Measurements from ENCODE around the gene FZD1.

The FZD1 gene

GRCh38 chr7:91302794-91303193 is 38.6 kb downstream of the FZD1 start:
- TF ChIP-seq CTCF (IDR thresholded peaks at IDR 0.05): no peak

DNA sequence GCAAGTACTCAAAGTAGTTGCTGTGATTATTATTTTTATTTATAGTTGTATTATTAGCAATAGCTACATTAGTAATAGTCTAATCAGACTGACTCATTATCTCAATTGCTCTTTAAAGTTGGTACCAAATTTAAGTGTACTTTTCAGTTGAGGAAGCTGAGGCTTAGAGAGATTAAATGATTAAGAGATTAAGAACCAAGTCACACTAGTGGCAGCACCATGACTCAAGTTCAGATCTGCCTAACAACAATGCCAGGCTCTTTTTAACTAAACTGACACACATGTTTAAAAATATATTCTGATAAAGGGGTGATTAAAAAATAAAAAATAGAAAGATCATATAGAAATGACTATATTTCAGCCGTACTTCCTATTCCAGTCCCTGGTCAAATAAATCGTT is 42.0 kb downstream of the FZD1 start:
- no peak for TF ChIP-seq CTCF (IDR thresholded peaks at IDR 0.05)

GRCh38 chr7:91307467-91307866 is 43.2 kb downstream of the FZD1 start:
- TF ChIP-seq CTCF (IDR thresholded peaks at IDR 0.05): no peak

GRCh38 chr7:91310830-91311460 is 46.7 kb downstream of the FZD1 start:
- TF ChIP-seq CTCF (IDR thresholded peaks at IDR 0.05): no peak

- no peak for TF ChIP-seq CTCF (IDR thresholded peaks at IDR 0.05)
Observed at GRCh38 chr7:91311839-91312238, 47.6 kb downstream of the FZD1 start.

DNA sequence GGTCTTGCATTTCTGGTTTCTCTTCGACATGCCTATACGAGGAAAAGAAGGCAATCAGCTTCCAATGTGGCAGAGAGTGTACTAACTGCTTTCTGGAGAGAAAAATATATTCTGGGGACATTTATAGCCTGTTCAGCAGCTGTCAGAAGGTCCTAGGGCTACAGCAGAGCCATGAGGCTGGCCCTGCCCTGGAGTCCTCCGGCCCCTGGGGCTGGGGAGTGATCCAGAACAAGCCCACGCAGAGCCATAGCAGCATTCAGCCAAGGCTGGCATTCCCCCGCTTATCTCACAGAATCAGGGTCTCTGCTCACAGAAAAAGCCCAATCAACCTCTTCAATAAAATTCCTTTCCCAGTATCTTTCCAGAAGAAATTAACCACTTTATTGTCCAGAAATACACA is 48.9 kb downstream of the FZD1 start:
- no peak for TF ChIP-seq CTCF (IDR thresholded peaks at IDR 0.05)

GRCh38 chr7:91314591-91315323 is 50.5 kb downstream of the FZD1 start:
- TF ChIP-seq CTCF (IDR thresholded peaks at IDR 0.05): no peak

Measured in LNCAP (cell line).